ENCODE results near the gene ADCK2.
"Not testable (repeated sequence)": the region's sequence is repeated elsewhere in the genome, so short reads cannot be mapped to it uniquely, and the experiment has no call there.

- TF ChIP-seq CTCF (IDR thresholded peaks at IDR 0.05; ENCODE audit: extremely low read depth in 1 of 2, insufficient read depth in 1 of 2, low read depth in 1 of 2, low read length in 2 of 2); POLR2AphosphoS5 (IDR thresholded peaks at IDR 0.05; ENCODE audit: insufficient read depth, low read depth, low read length); EZH2 (IDR thresholded peaks at IDR 0.05; ENCODE audit: borderline replicate concordance, low read depth, low read length, severe bottlenecking); POLR2A (IDR thresholded peaks at IDR 0.05; ENCODE audit: low read depth, low read length); JUN (IDR thresholded peaks at IDR 0.05; ENCODE audit: borderline replicate concordance, insufficient read depth, insufficient read length, low read depth): not testable (repeated sequence)
Measured at GRCh38 chr7:140644761-140645160, 28.0 kb upstream of the ADCK2 start.
